CD4-positive, alpha-beta T cell (primary cell): ENCODE measurements around the gene LGALS3BP. TPM values are rescaled to one million over a fixed set of nuclear protein-coding genes. Genes with fewer than 3 reads are reported as not detected.
A peak's percentile ranks its signal among the peaks of the same experiment; 100 is the strongest.

Experiments used
- ATAC-seq: fragments of 200-7000 bp; cut with Tn5 transposase; one replicate; pipeline ENCODE4 v1.10.0; 2022; ENCODE audit warnings: mild to moderate bottlenecking; ENCODE audit not compliant: poor library complexity
- CTCF ChIA-PET: fragments of 350-600 bp; sonication (Branson Sonifier 250); formaldehyde crosslinking; loops from one replicate; lab custom pipeline; 2021; ENCODE audit warnings: antibody characterized with exemption, inconsistent platforms; lab: Charles Lee
- POLR2A ChIA-PET: fragments of 350-600 bp; sonication (Branson Sonifier 250); formaldehyde crosslinking; loops from one replicate; lab custom pipeline; 2021; ENCODE audit warnings: antibody characterized with exemption, inconsistent platforms; lab: Charles Lee
- DNase-seq, 14 experiments: peaks; one replicate each; pipeline ENCODE4 v3.0.0-alpha.2; 2013 to 2020; ENCODE audit warnings: mixed read lengths in 2 of 14
- H3K27ac ChIP-seq, 2 donors: one replicate each; pipeline versions ENCODE4 v1.5.1 to v1.7.0; 2013; ENCODE audit warnings: low read length in 2 of 2, low read depth in 1 of 2, mild to moderate bottlenecking in 1 of 2
- H3K27me3 ChIP-seq, 2 experiments: 1 replicate in 1 of 2; 2 replicates in 1 of 2; pipeline versions ENCODE4 v1.6.1 to v1.7.0; 2013; ENCODE audit warnings: low read length in 2 of 2, control low read depth in 1 of 2, mild to moderate bottlenecking in 1 of 2, moderate library complexity in 1 of 2; ENCODE audit not compliant: insufficient read depth in 2 of 2, control insufficient read depth in 1 of 2
- H3K36me3 ChIP-seq: one replicate; pipeline ENCODE4 v1.6.1; 2013; ENCODE audit warnings: low read length, control low read depth; ENCODE audit not compliant: insufficient read depth
- H3K4me1 ChIP-seq: one replicate; pipeline ENCODE4 v1.6.1; 2013; ENCODE audit warnings: low read length, control low read depth; ENCODE audit not compliant: insufficient read depth
- H3K4me3 ChIP-seq: one replicate; pipeline ENCODE4 v1.5.1; 2013; ENCODE audit warnings: mild to moderate bottlenecking, low read length, moderate library complexity
- H3K9me3 ChIP-seq, 2 experiments: 1 replicate in 1 of 2; 2 replicates in 1 of 2; pipeline versions ENCODE4 v1.6.1 to v1.7.0; 2013; ENCODE audit warnings: low read length in 2 of 2, mild to moderate bottlenecking in 2 of 2, control low read depth in 1 of 2, moderate library complexity in 1 of 2; ENCODE audit not compliant: control insufficient read depth in 1 of 2, insufficient read depth in 1 of 2
- H3K27ac Mint-ChIP-seq: one replicate; pipeline ENCODE4 v1.8.0; 2020; ENCODE audit warnings: mixed read lengths
- H3K27me3 Mint-ChIP-seq: one replicate; pipeline ENCODE4 v1.8.0; 2021; ENCODE audit warnings: mixed read lengths
- H3K36me3 Mint-ChIP-seq: one replicate; pipeline ENCODE4 v1.8.0; 2021; ENCODE audit warnings: low read depth, mixed read lengths
- H3K4me1 Mint-ChIP-seq: one replicate; pipeline ENCODE4 v1.8.0; 2021; ENCODE audit warnings: low read depth, mixed read lengths
- H3K4me3 Mint-ChIP-seq: one replicate; pipeline ENCODE4 v1.8.0; 2020; ENCODE audit warnings: mild to moderate bottlenecking, mixed read lengths
- H3K9me3 Mint-ChIP-seq: one replicate; pipeline ENCODE4 v1.8.0; 2020; ENCODE audit warnings: mixed read lengths
- CTCF ChIP-seq: fragments of 200-600 bp; IDR thresholded peaks from one replicate; pipeline ENCODE4 v1.8.0; 2022; ENCODE audit warnings: antibody characterized with exemption, mild to moderate bottlenecking
- intact Hi-C, 2 experiments: fragments of 100-400 bp; cut with DNase I in 1 of 2; cut with micrococcal nuclease in 1 of 2; formaldehyde crosslinking; loops; one replicate each; pipeline versions ENCODE4 v1.15.1 to v1.9.0; 2023 to 2025; cut with DNase I, micrococcal nuclease
- total RNA-seq, 174 experiments: library from RNA in 2 of 174; stranded (reverse) in 2 of 174; gene quantifications; one replicate each; pipeline ENCODE4 v1.2.3 and lab custom pipeline; 2021 to 2026

Gene LGALS3BP
- total RNA-seq, 2 experiments from 2014 or later, result 38.8 to 41.0 TPM

DNA sequence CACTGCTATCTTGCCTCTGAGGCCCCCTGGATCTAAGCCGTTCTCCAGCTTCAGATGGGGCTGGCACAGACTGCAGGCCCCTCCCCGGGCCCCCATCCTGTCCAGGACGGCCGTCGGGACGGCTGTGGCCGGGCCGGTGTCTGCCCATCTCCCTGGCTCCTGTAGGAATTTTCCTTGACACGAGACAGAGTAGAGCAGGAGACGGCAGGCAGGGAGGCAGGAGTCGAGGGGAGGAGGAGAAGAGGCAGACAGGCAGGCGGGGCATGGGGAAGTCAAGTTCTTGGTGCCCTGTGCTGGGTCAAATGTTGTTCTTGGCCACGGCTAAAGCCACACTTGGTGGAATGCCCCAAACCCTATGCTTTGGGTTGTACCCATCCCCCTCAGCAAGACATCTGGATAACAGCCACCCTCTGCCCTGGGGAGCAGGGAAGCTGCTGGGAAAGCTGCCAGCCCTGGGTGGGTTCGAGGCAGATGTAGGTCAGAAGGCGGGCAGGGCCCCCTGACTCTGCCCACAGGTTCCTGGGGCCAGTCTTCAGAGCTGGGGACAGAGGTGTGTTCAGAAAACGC is 48.3 kb upstream of the LGALS3BP start:
- H3K4me3 Mint-ChIP-seq, result no peak overlapping the region
- ATAC-seq, result no peak
- H3K27ac Mint-ChIP-seq, result no peak overlapping the region
- ChIA-PET POLR2A (no interaction called here), CTCF (no interaction called here)
- peaks cover 8% of the 10 kb centered on the region for H3K4me1 Mint-ChIP-seq
- peaks cover 30 to 32% of the 10 kb centered on the region in 2 experiments for H3K27me3 ChIP-seq
- no peak for DNase-seq
- no peak for TF ChIP-seq CTCF
- intact Hi-C loops, result no loop called here
- peaks cover 41% of the 10 kb centered on the region for H3K27me3 Mint-ChIP-seq
- no peaks in the 10 kb centered on the region for H3K9me3 ChIP-seq
- H3K27ac ChIP-seq, result no peak overlapping the region
- H3K4me1 ChIP-seq, result peaks cover 18% of the 10 kb centered on the region
- no peak overlapping the region for H3K4me3 ChIP-seq
- H3K36me3 ChIP-seq, result no peaks in the 10 kb centered on the region
- no peaks in the 10 kb centered on the region for H3K36me3 Mint-ChIP-seq
- H3K9me3 Mint-ChIP-seq, result no peaks in the 10 kb centered on the region

GRCh38 chr17:79027274-79027924 is 47.7 kb upstream of the LGALS3BP start:
- H3K36me3 Mint-ChIP-seq, result no peaks in the 10 kb centered on the region
- TF ChIP-seq CTCF, result no peak
- CTCF ChIA-PET, result no interaction called here
- no peak overlapping the region for H3K27ac Mint-ChIP-seq
- H3K27me3 Mint-ChIP-seq, result peaks cover 42% of the 10 kb centered on the region
- H3K9me3 ChIP-seq, result no peaks in the 10 kb centered on the region
- no peaks in the 10 kb centered on the region for H3K36me3 ChIP-seq
- H3K4me1 ChIP-seq, result peaks cover 18% of the 10 kb centered on the region
- no peak overlapping the region for H3K4me3 ChIP-seq
- ATAC-seq (no peak), DNase-seq (peak in 1 of 14 experiments; percentile 6)
- H3K27me3 ChIP-seq, result peaks cover 30 to 31% of the 10 kb centered on the region in 2 experiments
- H3K4me1 Mint-ChIP-seq, result peaks cover 8% of the 10 kb centered on the region
- no peak overlapping the region for H3K27ac ChIP-seq
- intact Hi-C loops, result no loop called here
- no peak overlapping the region for H3K4me3 Mint-ChIP-seq
- POLR2A ChIA-PET, result no interaction called here
- no peaks in the 10 kb centered on the region for H3K9me3 Mint-ChIP-seq

GRCh38 chr17:79026376-79027273 is 46.9 kb upstream of the LGALS3BP start:
- Histone ChIP-seq H3K9me3 (no peaks in the 10 kb centered on the region), H3K4me1 (peaks cover 18% of the 10 kb centered on the region), H3K4me3 (no peak overlapping the region), H3K36me3 (no peaks in the 10 kb centered on the region), H3K27ac (no peak overlapping the region), H3K27me3 (peaks cover 28 to 30% of the 10 kb centered on the region in 2 experiments)
- H3K36me3 Mint-ChIP-seq, result no peaks in the 10 kb centered on the region
- H3K27me3 Mint-ChIP-seq, result peaks cover 39% of the 10 kb centered on the region
- H3K9me3 Mint-ChIP-seq, result no peaks in the 10 kb centered on the region
- no peak overlapping the region for H3K4me3 Mint-ChIP-seq
- H3K4me1 Mint-ChIP-seq, result peaks cover 8% of the 10 kb centered on the region
- POLR2A ChIA-PET, result interaction anchor here (1.1 kb wide), 1 partner anchor 48 kb away, joined by 3 read pairs; the partner anchor contains the start of gene ENGASE
- DNase-seq, result peak in 1 of 14 experiments; percentile 30
- no peak for ATAC-seq
- intact Hi-C loops, result no loop called here
- TF ChIP-seq CTCF, result no peak
- CTCF ChIA-PET, result no interaction called here
- H3K27ac Mint-ChIP-seq, result no peak overlapping the region
